Retinal pigment epithelial cell (primary cell): ENCODE measurements around the gene NOXO1.
A peak's percentile ranks its signal among the peaks of the same experiment; 100 is the strongest.

Experiments used
- DNase-seq: peaks from one replicate; pipeline ENCODE4 v3.0.0-alpha.2; 2010; ENCODE audit warnings: low read depth
- H3K4me3 ChIP-seq: 2 replicates; pipeline ENCODE4 v1.5.1; 2011; ENCODE audit warnings: mild to moderate bottlenecking, low read length, control low read depth, moderate library complexity
- TF ChIP-seq, protein P1 (sequence below): conservative IDR thresholded peaks from 2 replicates; pipeline ENCODE4 v1.5.1; 2011; ENCODE audit warnings: low read depth, low read length, control low read depth, inconsistent platforms

The NOXO1 gene

DNA sequence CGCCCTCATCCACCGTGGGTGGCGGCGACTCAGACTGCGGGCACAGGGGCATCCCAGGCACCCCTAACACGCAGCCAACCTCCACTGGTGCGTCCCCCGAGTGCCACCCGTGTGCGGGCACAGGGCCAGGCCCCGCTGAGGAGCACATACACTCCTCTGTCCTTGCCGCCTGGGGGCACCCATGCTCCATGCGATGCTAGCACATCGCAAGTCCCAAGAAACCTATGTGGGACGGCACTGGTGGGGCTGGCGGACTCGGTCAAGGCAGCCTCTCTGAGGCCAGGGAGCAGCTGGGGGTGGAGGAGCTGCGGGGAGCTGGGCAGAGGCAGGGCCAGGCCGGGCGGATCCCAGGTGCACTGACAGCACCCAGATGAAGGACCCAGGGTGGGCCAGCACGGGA lies 24.4 kb upstream of the NOXO1 start:
- TF ChIP-seq, protein P1, sequence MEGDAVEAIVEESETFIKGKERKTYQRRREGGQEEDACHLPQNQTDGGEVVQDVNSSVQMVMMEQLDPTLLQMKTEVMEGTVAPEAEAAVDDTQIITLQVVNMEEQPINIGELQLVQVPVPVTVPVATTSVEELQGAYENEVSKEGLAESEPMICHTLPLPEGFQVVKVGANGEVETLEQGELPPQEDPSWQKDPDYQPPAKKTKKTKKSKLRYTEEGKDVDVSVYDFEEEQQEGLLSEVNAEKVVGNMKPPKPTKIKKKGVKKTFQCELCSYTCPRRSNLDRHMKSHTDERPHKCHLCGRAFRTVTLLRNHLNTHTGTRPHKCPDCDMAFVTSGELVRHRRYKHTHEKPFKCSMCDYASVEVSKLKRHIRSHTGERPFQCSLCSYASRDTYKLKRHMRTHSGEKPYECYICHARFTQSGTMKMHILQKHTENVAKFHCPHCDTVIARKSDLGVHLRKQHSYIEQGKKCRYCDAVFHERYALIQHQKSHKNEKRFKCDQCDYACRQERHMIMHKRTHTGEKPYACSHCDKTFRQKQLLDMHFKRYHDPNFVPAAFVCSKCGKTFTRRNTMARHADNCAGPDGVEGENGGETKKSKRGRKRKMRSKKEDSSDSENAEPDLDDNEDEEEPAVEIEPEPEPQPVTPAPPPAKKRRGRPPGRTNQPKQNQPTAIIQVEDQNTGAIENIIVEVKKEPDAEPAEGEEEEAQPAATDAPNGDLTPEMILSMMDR = no peak
- DNase-seq = no peak
- H3K4me3 ChIP-seq = no peak overlapping the region

DNA sequence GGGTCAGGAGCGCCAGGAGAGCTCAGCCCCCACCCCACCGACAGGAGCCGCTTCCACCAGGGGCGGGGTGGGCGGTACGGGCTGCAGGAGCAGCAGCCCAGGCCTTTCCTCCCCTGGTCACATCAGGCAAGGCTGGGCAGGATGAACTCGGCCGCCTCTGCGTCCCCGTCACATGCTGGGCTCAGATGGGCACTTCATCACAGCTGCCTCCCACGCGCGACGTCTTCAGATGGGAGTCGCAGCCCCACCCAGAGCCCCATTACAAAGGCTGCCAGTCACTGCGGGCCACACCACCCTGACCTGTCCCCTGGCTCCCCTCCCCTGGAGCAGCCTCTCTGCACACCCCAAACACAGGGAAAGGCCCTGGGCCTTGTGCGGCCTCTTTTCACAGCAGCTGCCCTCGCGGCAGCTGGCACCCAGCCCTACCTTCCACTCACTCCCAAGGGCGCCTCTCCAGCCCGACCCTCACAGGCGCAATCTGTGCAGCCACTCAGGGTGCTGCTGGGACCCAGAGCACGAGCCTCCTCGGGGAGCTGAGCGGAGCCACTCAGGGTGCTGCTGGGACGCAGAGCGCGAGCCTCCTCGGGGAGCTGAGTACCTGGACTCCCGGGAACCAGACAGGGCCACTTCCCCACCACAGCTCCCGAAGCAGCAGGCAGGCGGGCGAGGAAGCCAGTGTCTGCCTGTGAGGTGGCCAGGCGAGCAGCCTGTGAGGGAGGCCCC lies 23.7 kb upstream of the NOXO1 start:
- TF ChIP-seq, protein P1 = no peak
- H3K4me3 ChIP-seq = no peak overlapping the region
- no peak for DNase-seq

DNA sequence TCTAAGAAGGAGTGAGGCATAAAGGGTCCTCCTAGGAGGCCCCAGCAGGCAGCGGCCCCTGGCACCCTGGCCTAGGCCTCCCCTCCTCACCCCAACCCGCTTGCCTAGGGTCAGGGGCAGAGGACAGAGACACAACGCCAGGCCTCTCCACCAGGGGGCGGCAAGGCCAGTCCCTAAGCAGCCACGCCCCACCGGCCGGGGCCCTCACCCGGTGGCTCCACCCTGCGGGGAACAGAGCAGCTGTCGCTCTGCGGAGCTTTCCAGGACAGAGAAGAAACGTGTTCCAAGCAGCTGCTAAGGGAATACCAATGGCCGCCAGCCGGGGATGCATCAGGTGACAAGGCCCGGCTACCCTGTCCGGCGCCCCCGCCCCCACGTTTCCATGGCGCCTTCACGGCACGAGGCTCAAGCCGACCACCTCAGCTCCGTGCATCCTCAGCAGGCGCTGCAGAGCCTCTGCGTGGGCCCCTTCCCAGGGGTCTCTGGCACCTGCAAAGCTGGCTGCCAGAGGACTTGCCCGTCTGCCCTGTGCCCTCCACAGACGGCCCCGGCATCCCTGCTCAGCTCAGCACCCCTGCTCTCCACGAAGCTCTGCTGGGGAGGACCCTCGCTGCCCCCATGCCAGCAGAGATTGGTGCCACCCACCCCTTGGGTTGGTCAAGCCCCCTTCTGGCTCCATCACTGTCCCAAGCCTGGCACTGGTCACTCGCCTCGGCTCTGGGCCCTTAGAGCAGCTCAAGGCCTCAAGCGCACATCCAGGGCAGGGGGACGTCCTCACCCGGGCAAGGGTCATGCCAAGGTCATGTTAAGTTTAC lies 22.8 kb upstream of the NOXO1 start:
- TF ChIP-seq, protein P1 = peak; percentile 98
- peak; percentile 63 for DNase-seq
- no peak overlapping the region for H3K4me3 ChIP-seq

DNA sequence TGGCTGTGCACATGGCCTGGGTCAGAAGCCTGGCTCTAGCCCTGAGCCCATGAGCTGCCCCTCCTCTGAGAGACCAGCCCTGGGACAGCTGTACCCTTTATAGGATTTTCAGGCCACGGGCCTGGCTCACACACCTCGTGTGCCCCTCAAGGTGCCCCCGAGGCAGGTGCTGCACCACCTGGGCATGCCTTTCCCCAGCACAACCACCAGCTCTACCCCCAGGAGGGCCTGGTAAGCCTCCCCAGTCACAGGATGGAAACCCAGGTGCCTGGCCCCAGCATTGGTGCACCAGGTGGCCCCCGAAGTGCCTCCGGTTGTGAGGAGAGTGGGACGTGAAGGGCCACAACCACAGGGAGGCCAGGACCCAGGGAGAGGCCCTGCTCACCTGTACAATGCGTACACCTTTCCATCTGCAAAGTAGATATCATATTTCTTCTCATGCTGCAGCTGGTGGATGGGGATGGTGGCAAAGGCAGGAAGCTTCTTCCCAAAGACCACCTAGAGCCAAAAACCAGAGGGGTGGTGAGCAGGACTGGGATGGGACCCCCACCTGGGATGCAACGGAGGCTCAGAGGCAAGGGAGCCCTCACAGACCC lies 22.1 kb upstream of the NOXO1 start:
- TF ChIP-seq, protein P1 = no peak
- DNase-seq = no peak
- no peak overlapping the region for H3K4me3 ChIP-seq

DNA sequence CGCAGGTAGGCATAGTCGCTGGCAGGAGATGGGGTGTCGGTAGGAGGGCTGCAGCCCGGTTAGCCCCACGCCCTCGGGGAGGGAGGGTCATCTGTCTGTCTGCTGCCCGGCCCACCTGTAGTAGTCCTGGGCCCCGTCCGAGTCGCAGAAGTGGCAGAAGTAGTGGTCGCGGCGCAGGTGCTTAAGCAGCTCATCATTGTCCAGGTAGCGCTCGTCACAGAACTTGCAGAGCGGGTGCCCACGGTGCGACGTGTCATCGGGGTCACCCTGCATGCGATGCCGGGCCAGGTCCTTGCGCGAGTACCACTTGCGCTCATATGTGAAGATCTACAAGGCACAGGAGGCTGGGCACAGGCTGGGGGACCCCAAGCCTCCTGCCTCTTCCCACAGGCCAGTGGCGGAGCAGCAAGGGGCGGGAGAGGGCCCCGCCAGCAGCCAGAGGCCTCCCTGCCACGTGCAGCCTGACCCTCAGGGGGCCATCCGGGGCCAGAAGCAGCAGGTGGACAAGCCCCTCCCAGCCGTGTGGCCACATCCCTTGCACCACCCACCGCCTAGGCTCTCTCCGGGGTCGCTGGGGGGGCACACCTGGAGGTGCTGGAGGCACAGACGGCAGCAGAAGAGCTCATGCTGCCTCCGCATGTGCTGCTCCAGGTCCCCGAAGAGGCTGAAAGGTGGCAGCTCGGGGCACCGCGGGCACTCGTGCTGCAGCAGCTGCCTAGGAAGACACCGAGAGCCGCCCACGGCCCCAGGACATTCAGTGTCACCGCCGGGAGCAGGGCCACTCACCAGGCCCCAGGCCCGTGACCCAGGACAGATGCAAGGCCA lies 21.3 kb upstream of the NOXO1 start:
- no peak overlapping the region for H3K4me3 ChIP-seq
- no peak for DNase-seq
- TF ChIP-seq, protein P1 = no peak

DNA sequence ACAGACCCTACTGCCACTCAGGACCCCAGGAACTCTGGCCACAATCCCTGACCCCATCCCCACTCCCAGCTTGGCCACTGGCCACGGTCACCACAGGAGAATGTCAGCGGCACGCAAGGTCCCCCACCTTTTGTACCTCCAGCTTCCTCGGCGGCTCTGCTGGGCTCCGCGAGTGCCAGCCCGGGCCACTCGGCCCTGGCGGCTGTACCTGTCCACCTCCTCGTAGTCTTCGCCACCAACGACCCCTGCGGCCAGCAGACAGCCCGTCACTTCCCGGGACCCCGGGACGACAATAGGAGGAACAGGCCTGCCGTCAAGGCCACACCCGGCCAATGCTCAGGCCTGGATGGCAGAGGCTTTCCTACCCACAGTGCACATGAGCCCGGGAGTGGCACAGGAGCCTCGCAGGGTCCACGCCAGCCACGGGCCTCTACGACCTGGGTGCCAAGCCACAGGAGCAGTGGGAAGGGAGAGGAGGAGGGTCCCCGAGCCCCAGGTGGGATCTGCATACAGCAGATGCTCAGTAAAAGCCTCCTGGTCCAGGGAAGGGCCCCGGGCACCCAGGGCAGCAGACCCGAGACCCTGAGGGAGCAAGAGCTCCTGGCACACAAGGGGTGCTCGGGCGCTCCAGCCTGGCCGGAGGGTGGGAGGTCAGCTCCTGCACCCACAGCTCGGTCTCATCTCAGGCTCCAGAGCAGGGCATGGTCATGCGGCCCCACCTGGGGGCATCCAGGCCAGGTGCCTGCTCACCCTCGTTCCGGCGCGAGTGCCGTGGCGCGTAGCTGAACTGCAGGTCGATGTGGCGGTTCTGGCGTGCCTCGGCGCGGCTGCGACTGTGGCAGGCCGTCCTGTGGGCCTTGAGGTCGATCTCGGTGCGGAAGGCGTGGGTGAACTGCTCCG lies 20.4 kb upstream of the NOXO1 start:
- no peak overlapping the region for H3K4me3 ChIP-seq
- no peak for DNase-seq
- TF ChIP-seq, protein P1 = no peak
